AG09309 (cell line): ENCODE data around the gene GNB2.

Experiments
- DNase-seq: peaks from one replicate; pipeline ENCODE4 v3.0.0-alpha.2; 2010; ENCODE audit warnings: low read depth
- H3K4me3 ChIP-seq: 2 replicates; pipeline ENCODE4 v1.5.1; 2011; ENCODE audit warnings: mild to moderate bottlenecking, low read depth, low read length, moderate library complexity; ENCODE audit not compliant: control insufficient read depth
- CTCF ChIP-seq: IDR thresholded peaks from 2 replicates; pipeline ENCODE4 v1.5.1; 2011; ENCODE audit warnings: mild to moderate bottlenecking, low read depth, low read length, inconsistent platforms; ENCODE audit not compliant: insufficient read depth, control insufficient read depth; ENCODE audit errors: missing control alignments

GNB2 gene

DNA sequence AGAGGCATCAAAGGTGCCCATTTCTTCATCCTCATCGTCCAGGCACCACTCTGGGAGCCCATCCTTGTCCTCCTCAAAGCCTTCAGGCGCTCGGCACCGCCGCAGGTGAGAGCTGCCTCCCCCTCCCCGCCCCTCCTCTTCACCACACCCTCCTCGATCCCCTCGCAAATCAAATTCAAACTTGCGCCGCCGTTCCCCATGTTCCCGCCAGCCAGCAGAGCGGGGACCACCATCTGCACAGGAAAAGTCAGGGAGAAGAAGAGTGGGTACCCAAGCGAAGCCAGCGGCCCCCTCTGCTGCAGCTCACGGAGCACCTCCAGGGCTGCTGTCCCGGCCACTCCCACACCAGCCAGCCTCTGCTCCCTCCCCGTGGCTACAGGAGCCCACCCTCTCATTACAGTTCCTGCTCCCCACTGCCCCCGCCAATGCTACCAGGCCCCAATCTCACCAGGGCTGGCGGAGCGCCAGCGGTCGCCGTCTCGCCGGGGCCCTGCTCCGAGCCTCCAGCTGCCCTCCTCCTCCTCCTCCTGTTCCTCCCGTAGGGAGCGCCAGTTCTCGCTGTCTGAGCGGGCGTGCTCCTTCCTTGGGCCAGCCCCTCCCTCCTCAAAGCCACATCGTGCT lies 12.8 kb downstream of the GNB2 start:
- DNase-seq, result no peak
- no peak for TF ChIP-seq CTCF
- no peak overlapping the region for H3K4me3 ChIP-seq

DNA sequence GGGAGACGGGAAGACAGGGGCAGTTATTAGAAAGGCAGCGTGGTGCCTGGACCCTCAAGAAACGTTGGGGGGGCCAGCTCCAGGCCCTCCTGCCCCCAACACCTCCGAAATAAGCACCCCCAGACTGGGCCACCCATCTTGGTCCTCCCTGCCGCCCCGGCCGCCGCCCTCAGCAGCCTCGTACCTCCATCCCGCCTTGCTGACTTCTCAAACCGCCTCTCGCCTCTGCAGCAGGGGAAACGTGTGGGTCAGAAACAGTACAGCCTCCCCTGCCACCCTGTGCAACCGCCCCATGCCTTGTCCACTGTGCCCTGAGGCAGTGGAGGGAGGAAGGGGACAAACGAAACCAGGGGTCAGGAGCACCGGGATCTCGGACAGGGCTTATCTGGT lies 13.3 kb downstream of the GNB2 start:
- no peak for TF ChIP-seq CTCF
- DNase-seq, result no peak
- H3K4me3 ChIP-seq, result no peak overlapping the region

DNA sequence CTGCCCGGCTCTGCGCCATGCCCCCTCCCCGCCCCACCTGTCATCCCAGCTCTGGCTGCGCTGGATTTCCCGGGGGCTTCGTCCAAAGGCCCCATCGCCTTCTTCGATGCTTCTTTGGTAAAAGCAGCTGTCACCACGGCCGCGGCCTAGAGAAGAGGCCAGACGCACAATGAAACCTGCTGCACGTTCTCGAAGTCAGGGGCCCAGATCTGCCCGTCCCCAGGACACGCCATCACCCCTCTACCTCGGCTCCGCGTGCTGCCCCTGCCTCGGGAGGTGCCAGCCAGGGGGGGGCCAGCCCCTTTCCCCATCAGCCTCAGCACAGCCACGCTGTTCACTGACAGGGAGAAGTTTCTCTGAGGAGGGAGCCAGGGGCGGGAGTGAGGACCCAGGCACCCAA lies 13.7 kb downstream of the GNB2 start:
- DNase-seq, result no peak
- TF ChIP-seq CTCF, result no peak
- no peak overlapping the region for H3K4me3 ChIP-seq

DNA sequence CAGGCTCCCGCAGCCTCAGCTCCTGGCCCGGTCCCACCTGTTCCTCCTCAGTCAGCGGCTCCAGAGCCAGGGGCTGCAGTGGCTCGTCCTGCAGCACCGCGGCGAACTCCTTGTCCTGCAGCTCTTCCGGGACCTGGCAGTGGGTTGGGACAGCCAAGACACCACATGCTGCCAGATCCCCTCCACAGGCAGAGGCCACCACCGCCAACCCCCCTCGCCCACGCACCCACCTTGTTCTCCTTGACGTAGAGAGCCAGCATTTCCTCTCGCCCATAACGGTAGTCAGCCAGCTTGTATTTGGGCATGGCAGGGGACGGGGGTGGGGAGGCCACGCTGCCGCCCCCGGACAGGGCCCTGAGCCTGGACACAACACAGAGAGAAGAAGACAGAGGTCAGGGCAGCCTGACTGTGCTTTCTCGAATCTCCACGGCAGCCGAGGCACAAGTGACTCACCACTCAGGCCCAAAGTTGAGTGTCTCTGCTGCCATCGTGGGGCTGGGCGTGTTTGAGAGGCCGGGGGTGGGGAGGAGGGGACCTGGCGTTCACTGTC lies 14.3 kb downstream of the GNB2 start:
- TF ChIP-seq CTCF, result no peak
- no peak overlapping the region for H3K4me3 ChIP-seq
- no peak for DNase-seq

GRCh38 chr7:100688326-100688860 lies 14.9 kb downstream of the GNB2 start:
- no peak for TF ChIP-seq CTCF
- DNase-seq, result no peak
- H3K4me3 ChIP-seq, result no peak overlapping the region

- no peak overlapping the region for H3K4me3 ChIP-seq
- TF ChIP-seq CTCF, result no peak
- no peak for DNase-seq
Measured at GRCh38 chr7:100689230-100690135, 15.9 kb downstream of the GNB2 start.
